Endothelial cell of umbilical vein (primary cell): ENCODE results near the gene CYP4X1. TPM values are rescaled to one million over a fixed set of nuclear protein-coding genes. Genes with fewer than 3 reads are reported as not detected.

Experiments used
- BruUV-seq: library from RNA; stranded (reverse); fragments of 400-500 nt; replicated peaks from 2 replicates; lab custom pipeline; 2021; lab: Mats Ljungman, UMichigan
- CTCF ChIA-PET: fragments of 300-600, 350-600 bp; sonication (Branson Sonifier 250); formaldehyde crosslinking; loops from one replicate; lab custom pipeline; 2021; ENCODE audit warnings: antibody characterized with exemption, inconsistent platforms; lab: Charles Lee
- POLR2A ChIA-PET: fragments of 300-600, 350-600 bp; sonication (Branson Sonifier 250); formaldehyde crosslinking; loops from one replicate; lab custom pipeline; 2021; ENCODE audit warnings: antibody characterized with exemption, inconsistent platforms; lab: Charles Lee
- DNase-seq: peaks from one replicate; pipeline ENCODE4 v3.0.0-alpha.2; 2011; ENCODE audit warnings: low read depth, low spot score
- FAIRE-seq: peaks from 2 replicates; lab custom pipeline; 2011; peaks lifted over from hg19 to GRCh38; lab: Jason Lieb, UNC
- H2AFZ ChIP-seq: 2 replicates; pipeline ENCODE4 v1.6.0; 2012; ENCODE audit warnings: low read depth, low read length, control low read depth, inconsistent platforms
- H3K27ac ChIP-seq: 2 replicates; pipeline ENCODE4 v1.5.1; 2011; ENCODE audit warnings: low read depth, mild to moderate bottlenecking, control low read depth, low read length, moderate library complexity; ENCODE audit not compliant: insufficient read depth
- H3K27me3 ChIP-seq, 2 experiments: 2 replicates each; pipeline versions ENCODE4 v1.6.0 to v1.6.1; 2011; ENCODE audit warnings: low read length in 2 of 2, mixed read lengths in 1 of 2; ENCODE audit not compliant: control insufficient read depth in 2 of 2, insufficient read depth in 2 of 2
- H3K36me3 ChIP-seq, 2 experiments: 2 replicates in 1 of 2; 3 replicates in 1 of 2; pipeline ENCODE4 v1.5.1; 2011; ENCODE audit warnings: low read length in 2 of 2, mild to moderate bottlenecking in 1 of 2, moderate library complexity in 1 of 2; ENCODE audit not compliant: control insufficient read depth in 2 of 2, insufficient read depth in 2 of 2; ENCODE audit errors: extremely low read depth in 1 of 2
- H3K4me1 ChIP-seq: 3 replicates; pipeline ENCODE4 v1.5.1; 2011; ENCODE audit warnings: mild to moderate bottlenecking, low read length; ENCODE audit not compliant: control insufficient read depth, insufficient read depth; ENCODE audit errors: extremely low read depth
- H3K4me2 ChIP-seq: 2 replicates; pipeline ENCODE4 v1.6.1; 2011; ENCODE audit warnings: low read length, control low read depth, mixed read lengths; ENCODE audit not compliant: insufficient read depth
- H3K4me3 ChIP-seq, 3 experiments: fragments of 200-600 bp in 1 of 3; sonication (generic), shearing (Covaris generic) in 1 of 3; replicated peaks in 1 of 3; 2 replicates each; pipeline ENCODE4 v1.5.1; 2011 to 2016; ENCODE audit warnings: control low read depth in 3 of 3, low read length in 3 of 3, mild to moderate bottlenecking in 2 of 3, inconsistent platforms in 1 of 3, low read depth in 1 of 3, moderate library complexity in 1 of 3; ENCODE audit not compliant: insufficient read depth in 1 of 3
- H3K79me2 ChIP-seq: 2 replicates; pipeline ENCODE4 v1.6.0; 2012; ENCODE audit warnings: low read length, inconsistent platforms; ENCODE audit not compliant: control insufficient read depth, insufficient read depth
- H3K9ac ChIP-seq: replicated peaks from 2 replicates; pipeline ENCODE3; 2011; ENCODE audit warnings: low read length, control low read depth; ENCODE audit not compliant: insufficient read depth; ENCODE audit errors: extremely low read depth
- H3K9me1 ChIP-seq: replicated peaks from 3 replicates; pipeline ENCODE4 v1.6.0; 2011; ENCODE audit warnings: mild to moderate bottlenecking, low read length; ENCODE audit not compliant: control insufficient read depth, insufficient read depth; ENCODE audit errors: extremely low read depth
- H3K9me3 ChIP-seq: replicated peaks from 2 replicates; pipeline ENCODE4 v1.5.1; 2012; ENCODE audit warnings: low read length, inconsistent platforms; ENCODE audit not compliant: control insufficient read depth, insufficient read depth
- H4K20me1 ChIP-seq: replicated peaks from 2 replicates; pipeline ENCODE3; 2011; ENCODE audit warnings: mild to moderate bottlenecking, low read length; ENCODE audit not compliant: control insufficient read depth, insufficient read depth; ENCODE audit errors: extremely low read depth
- CTCF ChIP-seq, 2 donors: IDR thresholded peaks; 1 replicate in 1 of 2; 2 replicates in 1 of 2; pipeline ENCODE4 v1.5.1; 2011; ENCODE audit warnings: low read length in 2 of 2, mild to moderate bottlenecking in 2 of 2, moderate library complexity in 2 of 2, control low read depth in 1 of 2, inconsistent platforms in 1 of 2, low read depth in 1 of 2; ENCODE audit not compliant: insufficient read depth in 1 of 2; ENCODE audit errors: extremely low read depth in 1 of 2
- FOS ChIP-seq: IDR thresholded peaks from 2 replicates; pipeline ENCODE4 v1.6.1; 2011; ENCODE audit warnings: mild to moderate bottlenecking, low read length, moderate library complexity, borderline replicate concordance; ENCODE audit not compliant: insufficient read depth
- GATA2 ChIP-seq: IDR thresholded peaks from 2 replicates; pipeline ENCODE4 v1.7.0; 2011; ENCODE audit warnings: low read depth, mild to moderate bottlenecking, moderate library complexity, mixed read lengths, low read length; ENCODE audit not compliant: insufficient read length, insufficient read depth
- JUN ChIP-seq: IDR thresholded peaks from 2 replicates; pipeline ENCODE4 v1.6.1; 2011; ENCODE audit warnings: borderline replicate concordance, low read depth; ENCODE audit not compliant: insufficient read length, insufficient read depth
- MAX ChIP-seq: IDR thresholded peaks from 2 replicates; pipeline ENCODE4 v1.6.1; 2011; ENCODE audit not compliant: insufficient read depth, insufficient read length
- MYC ChIP-seq: IDR thresholded peaks from one replicate; pipeline ENCODE4 v1.6.1; 2011; ENCODE audit warnings: mild to moderate bottlenecking, low read depth, low read length
- POLR2A ChIP-seq: IDR thresholded peaks from 2 replicates; pipeline ENCODE4 v1.6.1; 2012; ENCODE audit warnings: low read depth, mild to moderate bottlenecking, control low read depth, low read length
- POLR2AphosphoS5 ChIP-seq: IDR thresholded peaks from 2 replicates; pipeline ENCODE4 v1.6.1; 2012; ENCODE audit warnings: low read depth, mild to moderate bottlenecking, control low read depth, low read length, moderate library complexity; ENCODE audit not compliant: insufficient read depth
- dilution Hi-C: fragments of 300-500 bp; cut with MboI; formaldehyde crosslinking; loops from one replicate; pipeline ENCODE4 v1.15.0; 2019; ENCODE audit warnings: low sequenced_read_pairs; ENCODE audit not compliant: extremely low pct_ligation_motif_present
- intact Hi-C: fragments of 100-400 bp; cut with micrococcal nuclease; formaldehyde crosslinking; loops from one replicate; pipeline ENCODE4 v1.10.0; 2022
- polyA plus RNA-seq, 4 experiments: library from polyadenylated mRNA; depleted of rRNA in 3 of 4; stranded (reverse) in 3 of 4; unstranded in 1 of 4; fragments of >200 nt; gene quantifications; 2 replicates each; pipeline versions ENCODE4 v1.2.1 to v1.2.3, GENCODE V29; 2011 to 2012; ENCODE audit warnings: missing spikeins in 1 of 4
- total RNA-seq: library from RNA; stranded (reverse); gene quantifications from 2 replicates; pipeline ENCODE4 v1.2.3, GENCODE V29; 2021

CYP4X1 gene
- total and polyA plus RNA-seq, 2 donors (not counting 3 experiments of a cell fraction or from before 2014, with no cell fraction given): 2.4 to 3.7 TPM

- ChIA-PET POLR2A (no interaction called here), CTCF (no interaction called here)
- Histone ChIP-seq H3K9ac (no peak overlapping the region), H3K27ac (no peak overlapping the region), H3K27me3 (peaks cover 0 to 2% of the 10 kb centered on the region in 2 experiments), H3K36me3 (no peaks in the 10 kb centered on the region), H2AFZ (no peak overlapping the region), H3K4me1 (no peaks in the 10 kb centered on the region), H3K9me3 (no peaks in the 10 kb centered on the region), H3K4me2 (no peak overlapping the region), H3K79me2 (no peaks in the 10 kb centered on the region), H4K20me1 (no peaks in the 10 kb centered on the region), H3K4me3 (no peak overlapping the region), H3K9me1 (no peaks in the 10 kb centered on the region)
- BruUV-seq: no TSS peak
- no peak for DNase-seq
- TF ChIP-seq MAX (no peak), JUN (no peak)
- dilution Hi-C loops (no loop called here), intact Hi-C loops (no loop called here)
- no peak for FAIRE-seq
Observed at GRCh38 chr1:46983166-46983829, 40.2 kb upstream of the CYP4X1 start.

GRCh38 chr1:46983830-46984586, 39.5 kb upstream of the CYP4X1 start:
- Histone ChIP-seq H3K9ac (no peak overlapping the region), H3K4me2 (no peak overlapping the region), H4K20me1 (no peaks in the 10 kb centered on the region), H3K4me3 (no peak overlapping the region), H3K79me2 (no peaks in the 10 kb centered on the region), H2AFZ (no peak overlapping the region), H3K9me3 (no peaks in the 10 kb centered on the region), H3K9me1 (no peaks in the 10 kb centered on the region), H3K27ac (no peak overlapping the region), H3K4me1 (no peaks in the 10 kb centered on the region), H3K36me3 (no peaks in the 10 kb centered on the region), H3K27me3 (peaks cover 0 to 2% of the 10 kb centered on the region in 2 experiments)
- DNase-seq (no peak), FAIRE-seq (no peak)
- intact Hi-C loops (no loop called here), dilution Hi-C loops (no loop called here)
- CTCF ChIA-PET: no interaction called here
- TF ChIP-seq MAX: no peak
- TF ChIP-seq GATA2: no peak
- no peak for TF ChIP-seq CTCF (IDR thresholded peaks at IDR 0.05; ENCODE audit: extremely low read depth in 1 of 2, insufficient read depth in 1 of 2, low read depth in 1 of 2, low read length in 2 of 2)
- TF ChIP-seq FOS: no peak
- no peak for TF ChIP-seq POLR2AphosphoS5
- no peak for TF ChIP-seq POLR2A
- TF ChIP-seq JUN: no peak
- TF ChIP-seq MYC: no peak
- no TSS peak for BruUV-seq
- POLR2A ChIA-PET: no interaction called here
